ENCODE results near the gene CD244.

CD244 gene

DNA sequence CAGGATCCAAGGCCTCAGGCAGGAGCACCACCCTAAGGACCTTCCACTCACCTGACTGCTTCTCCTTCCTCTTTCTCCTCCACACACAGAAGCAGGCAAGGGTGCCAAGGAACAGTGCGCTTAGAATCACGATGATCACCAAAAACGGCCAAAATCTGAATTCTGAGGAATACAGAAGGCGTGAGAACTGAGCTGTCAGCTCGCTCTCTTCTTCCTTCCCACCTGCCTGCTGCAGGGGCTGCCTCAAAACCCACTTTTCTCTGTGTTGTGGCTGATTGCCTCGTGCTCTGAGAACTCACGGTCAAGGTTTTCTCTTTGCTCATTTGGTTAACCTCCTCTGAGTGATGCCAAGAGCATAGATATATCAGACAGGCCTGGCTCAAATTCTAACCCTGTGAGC lies 23.8 kb downstream of the CD244 start:
- TF ChIP-seq, protein P1, sequence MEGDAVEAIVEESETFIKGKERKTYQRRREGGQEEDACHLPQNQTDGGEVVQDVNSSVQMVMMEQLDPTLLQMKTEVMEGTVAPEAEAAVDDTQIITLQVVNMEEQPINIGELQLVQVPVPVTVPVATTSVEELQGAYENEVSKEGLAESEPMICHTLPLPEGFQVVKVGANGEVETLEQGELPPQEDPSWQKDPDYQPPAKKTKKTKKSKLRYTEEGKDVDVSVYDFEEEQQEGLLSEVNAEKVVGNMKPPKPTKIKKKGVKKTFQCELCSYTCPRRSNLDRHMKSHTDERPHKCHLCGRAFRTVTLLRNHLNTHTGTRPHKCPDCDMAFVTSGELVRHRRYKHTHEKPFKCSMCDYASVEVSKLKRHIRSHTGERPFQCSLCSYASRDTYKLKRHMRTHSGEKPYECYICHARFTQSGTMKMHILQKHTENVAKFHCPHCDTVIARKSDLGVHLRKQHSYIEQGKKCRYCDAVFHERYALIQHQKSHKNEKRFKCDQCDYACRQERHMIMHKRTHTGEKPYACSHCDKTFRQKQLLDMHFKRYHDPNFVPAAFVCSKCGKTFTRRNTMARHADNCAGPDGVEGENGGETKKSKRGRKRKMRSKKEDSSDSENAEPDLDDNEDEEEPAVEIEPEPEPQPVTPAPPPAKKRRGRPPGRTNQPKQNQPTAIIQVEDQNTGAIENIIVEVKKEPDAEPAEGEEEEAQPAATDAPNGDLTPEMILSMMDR (IDR thresholded peaks at IDR 0.05; ENCODE audit: borderline replicate concordance, control extremely low read depth, extremely low read depth, insufficient read depth, missing control alignments) = no peak
- no peak for DNase-seq (ENCODE audit: low spot score)
- in situ Hi-C loops (cut with MboI; ENCODE audit: low sequenced_read_pairs, unreplicated experiment) = loop anchor here (5.0 to 10.0 kb wide), 3 partner anchors 62 to 114 kb away; partner anchors contain the start of gene ITLN2

DNA sequence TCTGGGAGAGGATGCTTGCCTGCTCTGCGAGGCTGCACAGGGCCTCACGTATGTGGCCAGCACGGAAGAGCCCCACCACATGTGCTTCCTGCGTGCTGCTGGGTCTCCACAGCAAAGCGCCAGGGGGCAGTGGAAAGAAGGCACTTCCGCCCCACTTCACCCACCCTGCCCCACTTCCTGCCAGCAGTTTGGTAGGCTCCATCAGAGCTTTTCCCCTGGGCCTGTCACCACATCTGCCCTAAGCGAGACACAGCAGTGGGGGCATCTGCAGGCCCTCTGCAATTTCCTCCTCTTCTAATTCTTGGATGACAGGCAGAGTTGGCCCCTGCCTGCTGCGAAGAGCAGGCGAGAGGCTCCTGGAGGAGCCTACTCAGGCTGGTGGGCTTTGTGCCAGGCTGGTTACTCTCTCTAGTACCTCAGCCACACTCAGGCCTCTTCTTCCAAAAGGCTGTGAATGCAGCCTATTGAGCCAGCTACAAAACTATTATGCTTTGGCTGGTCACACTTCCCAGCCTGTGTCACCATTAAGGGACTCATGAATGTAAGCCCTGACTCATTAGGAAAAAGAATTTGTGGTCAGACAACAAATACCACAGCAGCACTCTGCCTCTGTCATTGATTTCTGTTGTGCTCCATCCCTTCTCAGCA lies 25.0 kb downstream of the CD244 start:
- in situ Hi-C loops (cut with MboI; ENCODE audit: low sequenced_read_pairs, unreplicated experiment) = loop anchor here (5.0 to 10.0 kb wide), 3 partner anchors 60 to 115 kb away; partner anchors contain the start of gene ITLN2
- peak; percentile 67 for DNase-seq (ENCODE audit: low spot score)
- TF ChIP-seq, protein P1 (IDR thresholded peaks at IDR 0.05; ENCODE audit: borderline replicate concordance, control extremely low read depth, extremely low read depth, insufficient read depth, missing control alignments) = peak; percentile 13

DNA sequence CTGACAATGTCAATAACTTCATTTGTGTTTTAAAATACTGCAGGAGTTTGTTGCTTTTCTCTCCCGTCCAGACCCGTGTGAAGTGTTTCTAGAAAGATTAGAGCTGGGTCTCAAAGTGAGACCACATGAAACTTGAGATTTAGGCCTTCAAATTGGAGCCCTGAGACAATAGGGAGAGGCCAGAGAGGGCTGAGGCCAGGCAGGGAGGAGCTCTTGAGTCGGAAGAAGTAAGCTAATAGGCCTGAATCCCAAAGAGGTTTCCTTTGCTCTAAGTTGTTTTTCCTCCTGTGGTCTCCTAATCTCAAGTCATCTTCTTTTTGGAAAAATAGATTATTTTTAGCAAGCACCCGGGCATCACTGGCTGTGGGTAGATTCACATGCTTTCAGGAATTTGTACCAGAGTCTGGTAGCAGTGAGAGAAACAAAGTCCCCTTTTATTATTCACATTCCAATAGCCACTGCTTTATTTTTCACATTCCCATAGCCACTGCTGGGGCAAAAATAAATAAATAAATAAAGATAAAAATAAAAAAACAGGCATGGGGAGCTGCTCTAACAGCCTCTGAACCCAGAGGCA lies 25.6 kb downstream of the CD244 start:
- TF ChIP-seq, protein P1 (IDR thresholded peaks at IDR 0.05; ENCODE audit: borderline replicate concordance, control extremely low read depth, extremely low read depth, insufficient read depth, missing control alignments) = no peak
- DNase-seq (ENCODE audit: low spot score) = no peak
- in situ Hi-C loops (cut with MboI; ENCODE audit: low sequenced_read_pairs, unreplicated experiment) = loop anchor here (5.0 to 10.0 kb wide), 3 partner anchors 60 to 115 kb away; partner anchors contain the start of gene ITLN2

DNA sequence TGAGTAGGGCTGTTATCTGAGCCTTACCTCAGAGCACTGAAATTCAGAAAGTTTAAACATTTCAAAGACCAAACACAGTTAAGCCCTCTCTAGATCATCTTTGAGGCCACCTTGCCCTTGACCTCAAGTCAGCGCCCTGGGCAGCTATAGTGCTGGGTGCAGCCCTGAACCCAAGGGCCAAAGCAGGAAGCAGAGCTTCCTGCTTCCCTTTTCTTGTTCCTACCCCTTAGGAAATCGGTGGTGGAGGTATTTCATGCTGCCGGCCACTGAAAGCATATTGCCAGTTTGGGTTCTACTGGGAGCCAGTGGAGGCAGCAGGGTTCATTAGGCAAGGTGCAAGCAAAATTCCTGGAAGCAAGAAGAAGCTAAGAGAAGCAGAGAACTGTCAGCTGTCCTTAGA lies 26.1 kb downstream of the CD244 start:
- in situ Hi-C loops (cut with MboI; ENCODE audit: low sequenced_read_pairs, unreplicated experiment) = loop anchor here (5.0 to 10.0 kb wide), 3 partner anchors 59 to 116 kb away; partner anchors contain the start of gene ITLN2
- TF ChIP-seq, protein P1 (IDR thresholded peaks at IDR 0.05; ENCODE audit: borderline replicate concordance, control extremely low read depth, extremely low read depth, insufficient read depth, missing control alignments) = no peak
- DNase-seq (ENCODE audit: low spot score) = no peak

DNA sequence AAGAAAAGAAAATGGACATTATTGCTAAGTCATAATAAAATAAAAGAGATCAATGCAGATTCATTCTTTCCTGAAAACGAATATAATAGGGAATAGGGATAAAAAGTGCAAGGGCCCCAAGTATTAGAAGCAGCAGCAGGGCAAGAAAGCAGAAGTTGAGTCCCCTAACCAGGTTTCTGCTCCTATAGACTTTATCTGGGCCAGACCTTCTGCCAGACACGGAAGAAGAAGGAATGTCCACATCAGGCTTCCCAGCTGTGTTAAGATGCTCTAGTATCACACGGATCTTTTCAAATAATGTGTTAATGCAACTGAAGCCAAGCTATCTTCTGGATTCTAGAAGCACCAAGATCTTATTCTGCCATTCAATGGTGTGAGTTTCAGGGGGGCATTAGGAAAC lies 26.9 kb downstream of the CD244 start:
- in situ Hi-C loops (cut with MboI; ENCODE audit: low sequenced_read_pairs, unreplicated experiment) = loop anchor here (5.0 to 10.0 kb wide), 3 partner anchors 58 to 117 kb away; partner anchors contain the start of gene ITLN2
- no peak for DNase-seq (ENCODE audit: low spot score)

DNA sequence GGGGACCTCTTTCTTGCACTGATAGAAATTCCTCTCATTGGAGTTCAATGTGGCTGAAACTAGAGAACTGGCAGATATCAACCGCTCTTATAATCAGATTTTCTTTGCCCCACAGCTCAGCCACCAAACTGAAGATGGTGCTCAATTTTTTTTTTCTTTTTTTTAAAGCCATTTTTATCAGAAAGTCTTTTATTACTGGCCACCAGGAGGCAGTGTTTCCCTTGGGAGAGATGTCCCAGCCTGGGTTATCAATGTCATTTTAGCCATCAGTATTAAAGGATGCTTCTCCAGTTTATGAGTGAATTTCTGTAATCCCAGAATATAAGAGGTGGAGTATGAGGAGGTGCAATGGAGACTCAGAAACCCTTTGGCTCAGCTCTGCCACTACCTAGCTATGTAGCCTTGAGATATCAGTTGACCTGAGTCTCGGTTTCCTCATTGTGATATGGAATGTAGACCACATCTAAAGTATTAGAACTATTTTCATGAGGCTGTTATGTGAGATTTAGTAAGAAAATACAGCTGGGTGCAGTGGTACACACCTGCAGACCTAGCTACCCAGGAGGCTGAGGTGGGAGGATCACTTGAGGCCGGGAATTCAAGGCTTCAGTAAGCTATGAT lies 27.6 kb downstream of the CD244 start:
- peak; percentile 42 for DNase-seq (ENCODE audit: low spot score)
- TF ChIP-seq, protein P1 (IDR thresholded peaks at IDR 0.05; ENCODE audit: borderline replicate concordance, control extremely low read depth, extremely low read depth, insufficient read depth, missing control alignments) = peak; percentile 68
- in situ Hi-C loops (cut with MboI; ENCODE audit: low sequenced_read_pairs, unreplicated experiment) = loop anchor here (5.0 to 10.0 kb wide), 3 partner anchors 58 to 117 kb away; partner anchors contain the start of gene ITLN2

More for the DNA sequence above, 26.9 kb downstream of the CD244 start:
- TF ChIP-seq, protein P1 (IDR thresholded peaks at IDR 0.05; ENCODE audit: borderline replicate concordance, control extremely low read depth, extremely low read depth, insufficient read depth, missing control alignments) = no peak
